Calu3 (cell line): ENCODE data around the gene AHNAK2. TPM values are rescaled to one million over a fixed set of nuclear protein-coding genes. Genes with fewer than 3 reads are reported as not detected.
A peak's percentile ranks its signal among the peaks of the same experiment; 100 is the strongest.

Experiments used
- BruUV-seq: library from RNA; stranded (reverse); fragments of 400-500 nt; replicated peaks from 2 replicates; lab custom pipeline; 2021; lab: Mats Ljungman, UMichigan
- CTCF ChIA-PET: fragments of 300-600 bp; sonication (Branson Sonifier 250); formaldehyde crosslinking; loops from one replicate; lab custom pipeline; 2022; ENCODE audit warnings: antibody characterized with exemption; lab: Charles Lee
- DNase-seq: peaks from one replicate; pipeline ENCODE4 v3.0.0; 2022
- H3K27ac Mint-ChIP-seq: one replicate; pipeline ENCODE4 v1.8.0; 2022; ENCODE audit warnings: mixed read lengths; ENCODE audit not compliant: unreplicated experiment
- H3K27me3 Mint-ChIP-seq: one replicate; pipeline ENCODE4 v1.8.0; 2022; ENCODE audit warnings: mixed read lengths; ENCODE audit not compliant: unreplicated experiment
- H3K36me3 Mint-ChIP-seq: one replicate; pipeline ENCODE4 v1.8.0; 2022; ENCODE audit warnings: mild to moderate bottlenecking, moderate library complexity, mixed read lengths; ENCODE audit not compliant: insufficient read depth, unreplicated experiment
- H3K4me1 Mint-ChIP-seq: one replicate; pipeline ENCODE4 v1.8.0; 2022; ENCODE audit warnings: mild to moderate bottlenecking, low read depth, mixed read lengths; ENCODE audit not compliant: unreplicated experiment
- H3K4me3 Mint-ChIP-seq: one replicate; pipeline ENCODE4 v1.8.0; 2022; ENCODE audit warnings: mild to moderate bottlenecking, low read depth, moderate library complexity, mixed read lengths; ENCODE audit not compliant: unreplicated experiment
- H3K9me3 Mint-ChIP-seq: one replicate; pipeline ENCODE4 v1.8.0; 2022; ENCODE audit warnings: low read depth, mixed read lengths; ENCODE audit not compliant: unreplicated experiment
- intact Hi-C: fragments of 100-400 bp; cut with micrococcal nuclease; formaldehyde crosslinking; loops from one replicate; pipeline ENCODE4 v1.10.0; 2022; ENCODE audit not compliant: unreplicated experiment
- total RNA-seq: library from RNA; stranded (reverse); gene quantifications from 2 replicates; pipeline ENCODE4 v1.2.3, GENCODE V29; 2022
- TF ChIP-seq, protein P1 (sequence below): fragments of 200-600 bp; IDR thresholded peaks from one replicate; pipeline ENCODE4 v1.8.0; 2022; ENCODE audit warnings: antibody characterized with exemption; ENCODE audit not compliant: unreplicated experiment

AHNAK2 gene
- total RNA-seq, 1 experiment from 2014 or later = 42.0 TPM

- CTCF ChIA-PET = interaction anchor here (0.7 to 1.0 kb wide), 2 partner anchors 9 to 230 kb away, joined by 3 to 5 read pairs; no protein-coding TSS in a partner anchor
- TF ChIP-seq, protein P1, sequence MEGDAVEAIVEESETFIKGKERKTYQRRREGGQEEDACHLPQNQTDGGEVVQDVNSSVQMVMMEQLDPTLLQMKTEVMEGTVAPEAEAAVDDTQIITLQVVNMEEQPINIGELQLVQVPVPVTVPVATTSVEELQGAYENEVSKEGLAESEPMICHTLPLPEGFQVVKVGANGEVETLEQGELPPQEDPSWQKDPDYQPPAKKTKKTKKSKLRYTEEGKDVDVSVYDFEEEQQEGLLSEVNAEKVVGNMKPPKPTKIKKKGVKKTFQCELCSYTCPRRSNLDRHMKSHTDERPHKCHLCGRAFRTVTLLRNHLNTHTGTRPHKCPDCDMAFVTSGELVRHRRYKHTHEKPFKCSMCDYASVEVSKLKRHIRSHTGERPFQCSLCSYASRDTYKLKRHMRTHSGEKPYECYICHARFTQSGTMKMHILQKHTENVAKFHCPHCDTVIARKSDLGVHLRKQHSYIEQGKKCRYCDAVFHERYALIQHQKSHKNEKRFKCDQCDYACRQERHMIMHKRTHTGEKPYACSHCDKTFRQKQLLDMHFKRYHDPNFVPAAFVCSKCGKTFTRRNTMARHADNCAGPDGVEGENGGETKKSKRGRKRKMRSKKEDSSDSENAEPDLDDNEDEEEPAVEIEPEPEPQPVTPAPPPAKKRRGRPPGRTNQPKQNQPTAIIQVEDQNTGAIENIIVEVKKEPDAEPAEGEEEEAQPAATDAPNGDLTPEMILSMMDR = no peak
- BruUV-seq = no TSS peak
- Mint-ChIP-seq H3K9me3 (no peaks in the 10 kb centered on the region), H3K27me3 (no peaks in the 10 kb centered on the region), H3K36me3 (peaks cover 65% of the 10 kb centered on the region), H3K4me1 (peaks cover 57% of the 10 kb centered on the region), H3K27ac (peak overlapping the region; percentile 54), H3K4me3 (peak overlapping the region; percentile 92)
- DNase-seq = no peak
- intact Hi-C loops = loop anchor here (2.0 to 10.0 kb wide), 2 partner anchors 81 to 111 kb away; no protein-coding TSS in a partner anchor
These were observed 2.5 kb downstream of the AHNAK2 start for GRCh38 chr14:104975481-104976197.

GRCh38 chr14:104974665-104975390, 3.3 kb downstream of the AHNAK2 start:
- CTCF ChIA-PET = interaction anchor here (0.5 kb wide), 1 partner anchor 199 kb away, joined by 8 read pairs; no protein-coding TSS in a partner anchor
- H3K36me3 Mint-ChIP-seq = peaks cover 70% of the 10 kb centered on the region
- no peak for DNase-seq
- no peaks in the 10 kb centered on the region for H3K9me3 Mint-ChIP-seq
- intact Hi-C loops = loop anchor here (5.0 to 10.0 kb wide), 3 partner anchors 43 to 80 kb away; partner anchors contain the start of gene CDCA4
- peak overlapping the region; percentile 43 for H3K4me3 Mint-ChIP-seq
- no peaks in the 10 kb centered on the region for H3K27me3 Mint-ChIP-seq
- TF ChIP-seq, protein P1 = no peak
- peaks cover 51% of the 10 kb centered on the region for H3K4me1 Mint-ChIP-seq
- H3K27ac Mint-ChIP-seq = peak overlapping the region; percentile 84
- no TSS peak for BruUV-seq

DNA sequence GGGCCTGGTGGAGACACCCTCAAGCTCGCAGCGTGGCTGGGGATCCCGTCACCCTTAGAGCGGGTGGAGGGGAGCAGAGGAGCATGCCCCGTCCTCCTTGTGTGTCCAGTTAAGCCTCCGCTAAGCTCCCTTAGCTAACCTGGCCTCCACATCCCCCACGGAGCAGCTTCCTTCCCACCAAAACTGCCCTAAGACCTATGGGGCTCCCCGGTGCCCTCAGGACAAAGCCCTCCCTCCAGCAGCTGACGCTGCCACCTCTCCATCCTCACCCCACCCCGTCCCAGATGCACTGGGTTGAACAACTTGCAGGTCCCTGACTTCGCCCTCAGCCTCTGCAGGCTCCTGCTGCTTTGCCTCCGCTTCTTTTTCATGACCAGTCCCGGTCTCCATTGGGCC, 4.0 kb downstream of the AHNAK2 start:
- no peaks in the 10 kb centered on the region for H3K9me3 Mint-ChIP-seq
- TF ChIP-seq, protein P1 = no peak
- intact Hi-C loops = loop anchor here (5.0 to 10.0 kb wide), 3 partner anchors 42 to 79 kb away; partner anchors contain the start of gene CDCA4
- DNase-seq = no peak
- H3K27ac Mint-ChIP-seq = peak overlapping the region; percentile 84
- peaks cover 48% of the 10 kb centered on the region for H3K4me1 Mint-ChIP-seq
- peak overlapping the region; percentile 43 for H3K4me3 Mint-ChIP-seq
- no TSS peak for BruUV-seq
- no peaks in the 10 kb centered on the region for H3K27me3 Mint-ChIP-seq
- CTCF ChIA-PET = interaction anchor here (0.5 to 2.5 kb wide), 5 partner anchors 9 to 198 kb away, joined by 3 to 10 read pairs (median 4); no protein-coding TSS in a partner anchor
- peaks cover 70% of the 10 kb centered on the region for H3K36me3 Mint-ChIP-seq

DNA sequence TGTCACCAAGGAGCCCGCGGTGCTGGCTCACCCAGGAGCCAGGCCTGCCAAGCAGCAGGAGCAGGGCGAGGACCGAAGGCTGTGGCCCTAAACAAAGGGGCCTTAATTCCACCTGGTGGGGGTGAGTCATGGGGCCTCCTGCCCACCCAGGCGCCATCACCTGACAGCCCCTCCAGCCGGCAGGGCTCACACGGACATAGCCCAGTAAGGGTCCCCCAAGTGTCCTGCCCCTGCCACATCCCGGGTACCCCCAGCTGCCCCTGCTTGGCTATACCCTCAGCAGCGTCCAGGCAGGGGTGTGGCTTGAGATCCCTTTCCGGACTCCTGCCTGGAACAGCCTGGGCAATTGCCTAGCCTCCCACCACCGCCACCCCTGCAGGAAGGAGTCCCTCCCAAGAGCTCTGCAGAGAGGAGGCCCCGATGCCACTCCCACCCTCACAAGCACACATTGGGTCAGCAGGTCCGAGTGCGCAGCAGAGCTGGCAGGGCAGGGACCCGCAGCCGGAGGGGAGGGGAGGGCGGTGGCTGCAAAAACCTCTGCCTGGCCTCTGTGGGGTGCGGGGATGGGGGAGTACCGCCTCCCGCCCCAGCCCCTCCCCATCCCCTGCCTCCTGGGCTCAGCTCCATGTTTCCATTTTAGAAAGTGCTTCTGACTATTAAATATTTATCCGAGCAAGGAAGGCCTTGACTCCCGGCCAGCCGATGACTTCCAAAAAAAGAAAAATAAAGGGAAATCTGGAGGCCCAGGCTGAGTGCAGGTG, 4.6 kb downstream of the AHNAK2 start:
- intact Hi-C loops = loop anchor here (5.0 to 10.0 kb wide), 3 partner anchors 41 to 79 kb away; partner anchors contain the start of gene CDCA4
- peaks cover 47% of the 10 kb centered on the region for H3K4me1 Mint-ChIP-seq
- TF ChIP-seq, protein P1 = no peak
- peaks cover 72% of the 10 kb centered on the region for H3K36me3 Mint-ChIP-seq
- BruUV-seq = no TSS peak
- peak overlapping the region; percentile 84 for H3K27ac Mint-ChIP-seq
- H3K4me3 Mint-ChIP-seq = no peak overlapping the region
- CTCF ChIA-PET = interaction anchor here (0.7 to 2.5 kb wide), 7 partner anchors 9 to 117 kb away, joined by 3 to 10 read pairs (median 3); partner anchors contain the start of genes CDCA4 and CLBA1
- H3K9me3 Mint-ChIP-seq = no peaks in the 10 kb centered on the region
- H3K27me3 Mint-ChIP-seq = no peaks in the 10 kb centered on the region
- peak; percentile 96 for DNase-seq
